Neural progenitor cell (in vitro differentiated cells): ENCODE measurements around the gene HYAL2. TPM values are rescaled to one million over a fixed set of nuclear protein-coding genes. Genes with fewer than 3 reads are reported as not detected.

ENCODE experiments used
- DNase-seq: peaks from one replicate; pipeline ENCODE4 v3.0.0-alpha.2; 2016; ENCODE audit warnings: low spot score
- H2AFZ ChIP-seq: fragments of 200-600 bp; sonication (generic); replicated peaks from 2 replicates; pipeline ENCODE4 v1.6.1; 2016; ENCODE audit warnings: antibody characterized with exemption
- H3F3A ChIP-seq: fragments of 200-600 bp; sonication (generic); 2 replicates; pipeline ENCODE4 v1.6.1; 2016; ENCODE audit warnings: antibody characterized with exemption, low read depth
- H3K27ac ChIP-seq: fragments of 200-600 bp; sonication (generic); 2 replicates; pipeline ENCODE4 v1.5.1; 2016; ENCODE audit warnings: mild to moderate bottlenecking
- H3K27me3 ChIP-seq: fragments of 200-600 bp; sonication (generic); 2 replicates; pipeline ENCODE4 v1.6.1; 2016; ENCODE audit warnings: mild to moderate bottlenecking, moderate library complexity
- H3K36me3 ChIP-seq: fragments of 200-600 bp; sonication (generic); 2 replicates; pipeline ENCODE4 v1.5.1; 2016
- H3K4me1 ChIP-seq: fragments of 200-600 bp; sonication (generic); 2 replicates; pipeline ENCODE4 v1.6.1; 2016; ENCODE audit warnings: mixed run types
- H3K4me2 ChIP-seq: fragments of 200-600 bp; sonication (generic); 2 replicates; pipeline ENCODE4 v1.6.1; 2016
- H3K4me3 ChIP-seq: fragments of 200-600 bp; sonication (generic); 2 replicates; pipeline ENCODE4 v1.5.1; 2016
- H3K79me2 ChIP-seq: fragments of 200-600 bp; sonication (generic); 2 replicates; pipeline ENCODE4 v1.6.1; 2016; ENCODE audit warnings: low read depth
- H3K9ac ChIP-seq: fragments of 200-600 bp; sonication (generic); 2 replicates; pipeline ENCODE4 v1.6.1; 2016
- H3K9me3 ChIP-seq: fragments of 200-600 bp; sonication (generic); 2 replicates; pipeline ENCODE4 v1.5.1; 2016; ENCODE audit warnings: low read depth
- H4K20me1 ChIP-seq: fragments of 200-600 bp; sonication (generic); 2 replicates; pipeline ENCODE4 v1.6.1; 2016; ENCODE audit warnings: low read depth
- H3K27ac Mint-ChIP-seq: 3 replicates; pipeline ENCODE4 v1.8.0; 2021; ENCODE audit warnings: mixed read lengths
- H3K27me3 Mint-ChIP-seq: 2 replicates; pipeline ENCODE4 v1.8.0; 2022; ENCODE audit warnings: low read depth, mild to moderate bottlenecking, inconsistent platforms, moderate library complexity, mixed read lengths; ENCODE audit not compliant: insufficient read depth
- H3K36me3 Mint-ChIP-seq: 3 replicates; pipeline ENCODE4 v1.8.0; 2021; ENCODE audit warnings: mixed read lengths
- H3K4me1 Mint-ChIP-seq: 3 replicates; pipeline ENCODE4 v1.8.0; 2021; ENCODE audit warnings: mixed read lengths
- H3K4me3 Mint-ChIP-seq: 3 replicates; pipeline ENCODE4 v1.8.0; 2021; ENCODE audit warnings: mild to moderate bottlenecking, moderate library complexity, mixed read lengths
- H3K9me3 Mint-ChIP-seq: 3 replicates; pipeline ENCODE4 v1.8.0; 2020; ENCODE audit warnings: mixed read lengths
- CTCF ChIP-seq: fragments of 200-600 bp; sonication (generic); IDR thresholded peaks from 2 replicates; pipeline ENCODE4 v1.5.1; 2017; ENCODE audit warnings: antibody characterized with exemption, mild to moderate bottlenecking
- EZH2 ChIP-seq: fragments of 200-600 bp; sonication (generic); IDR thresholded peaks from 2 replicates; pipeline ENCODE4 v1.6.1; 2017; ENCODE audit warnings: antibody characterized with exemption, mild to moderate bottlenecking, moderate library complexity
- EZH2phosphoT487 ChIP-seq: fragments of 200-600 bp; sonication (generic); IDR thresholded peaks from 2 replicates; pipeline ENCODE4 v1.6.1; 2017; ENCODE audit warnings: antibody characterized with exemption
- total RNA-seq: library from RNA; depleted of rRNA; stranded (reverse); fragments of >200 nt; gene quantifications from 2 replicates; pipeline ENCODE4 v1.2.3, GENCODE V29; 2015; ENCODE audit warnings: low replicate concordance

The HYAL2 gene
- total RNA-seq, 1 donor from 2014 or later, result 38.9 TPM

GRCh38 chr3:50369012-50369670 is 46.6 kb upstream of the HYAL2 start:
- no peaks in the 10 kb centered on the region for H3K36me3 Mint-ChIP-seq
- peaks cover 22% of the 10 kb centered on the region for H3K27me3 ChIP-seq
- H3K27me3 Mint-ChIP-seq, result peaks cover 11% of the 10 kb centered on the region
- no peak overlapping the region for H3K27ac ChIP-seq
- no peaks in the 10 kb centered on the region for H4K20me1 ChIP-seq
- TF ChIP-seq CTCF (no peak), EZH2phosphoT487 (no peak), EZH2 (no peak)
- no peaks in the 10 kb centered on the region for H3K36me3 ChIP-seq
- H3K9me3 Mint-ChIP-seq, result no peaks in the 10 kb centered on the region
- peaks cover 30% of the 10 kb centered on the region for H3K4me1 ChIP-seq
- peak overlapping the region; percentile 10 for H3K4me3 Mint-ChIP-seq
- peak overlapping the region; percentile 62 for H3K27ac Mint-ChIP-seq
- H3K4me2 ChIP-seq, result no peak overlapping the region
- no peak for DNase-seq
- H3K9me3 ChIP-seq, result no peaks in the 10 kb centered on the region
- H3K79me2 ChIP-seq, result no peaks in the 10 kb centered on the region
- H3F3A ChIP-seq, result peaks cover 4% of the 10 kb centered on the region
- no peak overlapping the region for H2AFZ ChIP-seq
- H3K4me3 ChIP-seq, result no peak overlapping the region
- peaks cover 35% of the 10 kb centered on the region for H3K4me1 Mint-ChIP-seq
- no peak overlapping the region for H3K9ac ChIP-seq

DNA sequence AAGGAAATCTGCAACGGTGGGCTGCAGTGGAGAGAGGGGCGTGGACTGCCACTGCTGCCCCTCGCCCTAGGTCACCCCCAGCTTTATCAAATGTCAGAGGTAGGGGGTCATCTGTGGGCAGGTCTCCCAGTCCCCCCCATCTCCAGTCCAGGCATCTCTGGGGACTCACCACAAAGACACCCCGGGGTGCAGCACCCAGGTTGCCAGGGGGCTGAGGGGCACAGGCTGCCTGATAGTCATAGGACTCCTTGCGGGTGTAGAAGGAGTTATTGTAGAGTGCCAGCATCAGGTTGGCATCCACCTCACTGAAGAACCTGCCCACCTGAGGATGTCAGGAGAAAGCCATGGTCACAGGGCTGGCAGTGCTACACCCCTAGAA is 43.3 kb upstream of the HYAL2 start:
- peaks cover 3% of the 10 kb centered on the region for H3K27me3 Mint-ChIP-seq
- H3K9me3 Mint-ChIP-seq, result no peaks in the 10 kb centered on the region
- Histone ChIP-seq H3K4me3 (peak overlapping the region; percentile 54), H2AFZ (no peak overlapping the region), H3K36me3 (no peaks in the 10 kb centered on the region), H3K27me3 (peaks cover 29% of the 10 kb centered on the region), H3K27ac (no peak overlapping the region), H3K79me2 (no peaks in the 10 kb centered on the region), H4K20me1 (no peaks in the 10 kb centered on the region), H3K4me1 (peaks cover 6% of the 10 kb centered on the region), H3F3A (peaks cover 4% of the 10 kb centered on the region), H3K4me2 (peak overlapping the region; percentile 79), H3K9ac (no peak overlapping the region), H3K9me3 (no peaks in the 10 kb centered on the region)
- no peaks in the 10 kb centered on the region for H3K36me3 Mint-ChIP-seq
- peak overlapping the region; percentile 84 for H3K4me3 Mint-ChIP-seq
- H3K27ac Mint-ChIP-seq, result no peak overlapping the region
- no peak for DNase-seq
- no peak for TF ChIP-seq CTCF
- no peak for TF ChIP-seq EZH2phosphoT487
- no peak for TF ChIP-seq EZH2
- H3K4me1 Mint-ChIP-seq, result peaks cover 11% of the 10 kb centered on the region

- Mint-ChIP-seq H3K27ac (no peak overlapping the region), H3K9me3 (no peaks in the 10 kb centered on the region)
- peak overlapping the region; percentile 54 for H2AFZ ChIP-seq
These were observed 42.7 kb upstream of the HYAL2 start for GRCh38 chr3:50365080-50365841.

More at GRCh38 chr3:50365080-50365841, 42.7 kb upstream of the HYAL2 start:
- Histone ChIP-seq H3K4me2 (peak overlapping the region; percentile 79), H4K20me1 (no peaks in the 10 kb centered on the region), H3K79me2 (no peaks in the 10 kb centered on the region), H3K9ac (no peak overlapping the region), H3K4me3 (peak overlapping the region; percentile 54), H3K36me3 (no peaks in the 10 kb centered on the region), H3F3A (peaks cover 4% of the 10 kb centered on the region), H3K27me3 (peaks cover 29% of the 10 kb centered on the region), H3K4me1 (peaks cover 5% of the 10 kb centered on the region), H3K9me3 (no peaks in the 10 kb centered on the region), H3K27ac (no peak overlapping the region)
- TF ChIP-seq CTCF (no peak), EZH2phosphoT487 (no peak), EZH2 (no peak)
- Mint-ChIP-seq H3K36me3 (no peaks in the 10 kb centered on the region), H3K4me3 (peak overlapping the region; percentile 84), H3K4me1 (peaks cover 6% of the 10 kb centered on the region), H3K27me3 (peaks cover 2% of the 10 kb centered on the region)
- DNase-seq, result peak; percentile 88
